ENCODE results near the gene GRM7. TPM values are rescaled to one million over a fixed set of nuclear protein-coding genes. Genes with fewer than 3 reads are reported as not detected.
A peak's percentile ranks its signal among the peaks of the same experiment; 100 is the strongest.

Gene GRM7
- total and polyA plus RNA-seq, 9 donors, result 0.04 to 0.13 (median 0.10) TPM; not detected in 6

GRCh38 chr3:7315037-7315436, 454.1 kb downstream of the GRM7 start:
- Histone ChIP-seq H3K4me1 (ENCODE audit: control insufficient read depth, insufficient read depth, low read length) (no peaks in the 10 kb centered on the region), H3K4me3 (ENCODE audit: low read length) (no peak overlapping the region), H3K36me3 (ENCODE audit: control insufficient read depth, insufficient read depth, low read length) (no peaks in the 10 kb centered on the region), H3K27me3 (ENCODE audit: control insufficient read depth, insufficient read depth, low read length) (no peaks in the 10 kb centered on the region), H3K9me3 (replicated peaks; ENCODE audit: control insufficient read depth, low read depth, low read length) (no peaks in the 10 kb centered on the region), H3K27ac (ENCODE audit: low read length) (no peak overlapping the region)
- WGBS (ENCODE audit: insufficient coverage), result no CpG with 5 or more reads among the region's 1 CpG
- DNase-seq, result no peak

- H3K4me1 ChIP-seq (ENCODE audit: control insufficient read depth, insufficient read depth, low read length), result no peaks in the 10 kb centered on the region
- no peak overlapping the region for H3K27ac ChIP-seq (ENCODE audit: low read length)
- peak; percentile 22 for DNase-seq
- H3K9me3 ChIP-seq (replicated peaks; ENCODE audit: control insufficient read depth, low read depth, low read length), result no peaks in the 10 kb centered on the region
- H3K27me3 ChIP-seq (ENCODE audit: control insufficient read depth, insufficient read depth, low read length), result no peaks in the 10 kb centered on the region
- no peak overlapping the region for H3K4me3 ChIP-seq (ENCODE audit: low read length)
- H3K36me3 ChIP-seq (ENCODE audit: control insufficient read depth, insufficient read depth, low read length), result no peaks in the 10 kb centered on the region
- 74% methylated on average over 2 of the region's 3 CpGs for WGBS (ENCODE audit: insufficient coverage)
Measured at GRCh38 chr3:7322957-7323669, 462.2 kb downstream of the GRM7 start.

GRCh38 chr3:7328339-7328738, 467.4 kb downstream of the GRM7 start:
- H3K27me3 ChIP-seq (ENCODE audit: control insufficient read depth, insufficient read depth, low read length), result no peaks in the 10 kb centered on the region
- no peaks in the 10 kb centered on the region for H3K4me1 ChIP-seq (ENCODE audit: control insufficient read depth, insufficient read depth, low read length)
- no peaks in the 10 kb centered on the region for H3K36me3 ChIP-seq (ENCODE audit: control insufficient read depth, insufficient read depth, low read length)
- no peak overlapping the region for H3K27ac ChIP-seq (ENCODE audit: low read length)
- DNase-seq, result no peak
- no peak overlapping the region for H3K4me3 ChIP-seq (ENCODE audit: low read length)
- 67% methylated on average over 1 of the region's 1 CpG for WGBS (ENCODE audit: insufficient coverage)
- no peaks in the 10 kb centered on the region for H3K9me3 ChIP-seq (replicated peaks; ENCODE audit: control insufficient read depth, low read depth, low read length)

GRCh38 chr3:7332696-7333095, 471.8 kb downstream of the GRM7 start:
- WGBS (ENCODE audit: insufficient coverage), result 79% methylated on average over 2 of the region's 2 CpGs
- no peak overlapping the region for H3K27ac ChIP-seq (ENCODE audit: low read length)
- no peaks in the 10 kb centered on the region for H3K4me1 ChIP-seq (ENCODE audit: control insufficient read depth, insufficient read depth, low read length)
- no peak overlapping the region for H3K4me3 ChIP-seq (ENCODE audit: low read length)
- H3K27me3 ChIP-seq (ENCODE audit: control insufficient read depth, insufficient read depth, low read length), result no peaks in the 10 kb centered on the region
- no peaks in the 10 kb centered on the region for H3K36me3 ChIP-seq (ENCODE audit: control insufficient read depth, insufficient read depth, low read length)
- no peak for DNase-seq
- H3K9me3 ChIP-seq (replicated peaks; ENCODE audit: control insufficient read depth, low read depth, low read length), result no peaks in the 10 kb centered on the region

GRCh38 chr3:7333125-7333524, 472.2 kb downstream of the GRM7 start:
- no peaks in the 10 kb centered on the region for H3K4me1 ChIP-seq (ENCODE audit: control insufficient read depth, insufficient read depth, low read length)
- H3K27ac ChIP-seq (ENCODE audit: low read length), result no peak overlapping the region
- H3K4me3 ChIP-seq (ENCODE audit: low read length), result no peak overlapping the region
- 54% methylated on average over 2 of the region's 4 CpGs for WGBS (ENCODE audit: insufficient coverage)
- H3K27me3 ChIP-seq (ENCODE audit: control insufficient read depth, insufficient read depth, low read length), result no peaks in the 10 kb centered on the region
- no peaks in the 10 kb centered on the region for H3K9me3 ChIP-seq (replicated peaks; ENCODE audit: control insufficient read depth, low read depth, low read length)
- no peak for DNase-seq
- no peaks in the 10 kb centered on the region for H3K36me3 ChIP-seq (ENCODE audit: control insufficient read depth, insufficient read depth, low read length)

GRCh38 chr3:7340795-7341194, 479.9 kb downstream of the GRM7 start:
- Histone ChIP-seq H3K4me1 (ENCODE audit: control insufficient read depth, insufficient read depth, low read length) (no peaks in the 10 kb centered on the region), H3K27ac (ENCODE audit: low read length) (no peak overlapping the region), H3K36me3 (ENCODE audit: control insufficient read depth, insufficient read depth, low read length) (no peaks in the 10 kb centered on the region), H3K4me3 (ENCODE audit: low read length) (no peak overlapping the region), H3K9me3 (replicated peaks; ENCODE audit: control insufficient read depth, low read depth, low read length) (no peaks in the 10 kb centered on the region), H3K27me3 (ENCODE audit: control insufficient read depth, insufficient read depth, low read length) (no peaks in the 10 kb centered on the region)
- no CpG with 5 or more reads among the region's 2 CpGs for WGBS (ENCODE audit: insufficient coverage)
- DNase-seq, result peak; percentile 15

- Histone ChIP-seq H3K36me3 (ENCODE audit: control insufficient read depth, insufficient read depth, low read length) (no peaks in the 10 kb centered on the region), H3K27me3 (ENCODE audit: control insufficient read depth, insufficient read depth, low read length) (no peaks in the 10 kb centered on the region), H3K4me1 (ENCODE audit: control insufficient read depth, insufficient read depth, low read length) (no peaks in the 10 kb centered on the region), H3K9me3 (replicated peaks; ENCODE audit: control insufficient read depth, low read depth, low read length) (no peaks in the 10 kb centered on the region), H3K4me3 (ENCODE audit: low read length) (no peak overlapping the region), H3K27ac (ENCODE audit: low read length) (no peak overlapping the region)
- WGBS (ENCODE audit: insufficient coverage), result no CpG with 5 or more reads among the region's 2 CpGs
- DNase-seq, result no peak
Measured at GRCh38 chr3:7346364-7346763, 485.4 kb downstream of the GRM7 start.

- H3K27me3 ChIP-seq (ENCODE audit: control insufficient read depth, insufficient read depth, low read length), result no peaks in the 10 kb centered on the region
- H3K36me3 ChIP-seq (ENCODE audit: control insufficient read depth, insufficient read depth, low read length), result no peaks in the 10 kb centered on the region
- no peaks in the 10 kb centered on the region for H3K9me3 ChIP-seq (replicated peaks; ENCODE audit: control insufficient read depth, low read depth, low read length)
- H3K4me3 ChIP-seq (ENCODE audit: low read length), result no peak overlapping the region
- no peaks in the 10 kb centered on the region for H3K4me1 ChIP-seq (ENCODE audit: control insufficient read depth, insufficient read depth, low read length)
- DNase-seq, result no peak
- 91% methylated on average over 1 of the region's 1 CpG for WGBS (ENCODE audit: insufficient coverage)
- no peak overlapping the region for H3K27ac ChIP-seq (ENCODE audit: low read length)
Measured at GRCh38 chr3:7357101-7357500, 496.2 kb downstream of the GRM7 start.

GRCh38 chr3:7367968-7368367, 507.1 kb downstream of the GRM7 start:
- Histone ChIP-seq H3K4me3 (ENCODE audit: low read length) (no peak overlapping the region), H3K9me3 (replicated peaks; ENCODE audit: control insufficient read depth, low read depth, low read length) (no peaks in the 10 kb centered on the region), H3K27me3 (ENCODE audit: control insufficient read depth, insufficient read depth, low read length) (no peaks in the 10 kb centered on the region), H3K27ac (ENCODE audit: low read length) (no peak overlapping the region), H3K4me1 (ENCODE audit: control insufficient read depth, insufficient read depth, low read length) (no peaks in the 10 kb centered on the region), H3K36me3 (ENCODE audit: control insufficient read depth, insufficient read depth, low read length) (no peaks in the 10 kb centered on the region)
- DNase-seq, result no peak
- WGBS (ENCODE audit: insufficient coverage), result no CpG with 5 or more reads among the region's 1 CpG

- H3K36me3 ChIP-seq (ENCODE audit: control insufficient read depth, insufficient read depth, low read length), result no peaks in the 10 kb centered on the region
- no peak overlapping the region for H3K4me3 ChIP-seq (ENCODE audit: low read length)
- H3K27me3 ChIP-seq (ENCODE audit: control insufficient read depth, insufficient read depth, low read length), result no peaks in the 10 kb centered on the region
- H3K4me1 ChIP-seq (ENCODE audit: control insufficient read depth, insufficient read depth, low read length), result no peaks in the 10 kb centered on the region
- H3K27ac ChIP-seq (ENCODE audit: low read length), result no peak overlapping the region
- DNase-seq, result no peak
- H3K9me3 ChIP-seq (replicated peaks; ENCODE audit: control insufficient read depth, low read depth, low read length), result no peaks in the 10 kb centered on the region
- WGBS (ENCODE audit: insufficient coverage), result no CpG with 5 or more reads among the region's 2 CpGs
Measured at GRCh38 chr3:7368597-7368996, 507.7 kb downstream of the GRM7 start.
